Colon (tissue), 2 donors: ENCODE results near the gene ATG3.
"Not testable (repeated sequence)": the region's sequence is repeated elsewhere in the genome, so short reads cannot be mapped to it uniquely, and the experiment has no call there.

Source experiments
- FAIRE-seq: peaks from 2 replicates; lab custom pipeline; 2012; peaks lifted over from hg19 to GRCh38; lab: Jason Lieb, UNC
- donor health status: control.
- donor health status: control.

ATG3 gene

GRCh38 chr3:112498914-112499711, 62.6 kb downstream of the ATG3 start, which contains the start of gene BTLA:
Gene BTLA (minus strand): TSS chr3:112499472. CDS start chr3:112499358, 114 bp downstream.
- FAIRE-seq = no peak

GRCh38 chr3:112497897-112498548, 63.7 kb downstream of the ATG3 start:
- FAIRE-seq = no peak

- FAIRE-seq = no peak
Observed at GRCh38 chr3:112496366-112497067, 65.2 kb downstream of the ATG3 start.

- FAIRE-seq = not testable (repeated sequence)
Observed at GRCh38 chr3:112494448-112494767, 67.4 kb downstream of the ATG3 start.

- no peak for FAIRE-seq
Observed at GRCh38 chr3:112492124-112492523, 69.6 kb downstream of the ATG3 start.

GRCh38 chr3:112491373-112491772, 70.4 kb downstream of the ATG3 start:
- no peak for FAIRE-seq

GRCh38 chr3:112489674-112490479, 71.9 kb downstream of the ATG3 start:
- no peak for FAIRE-seq

GRCh38 chr3:112486811-112487505, 74.8 kb downstream of the ATG3 start:
- no peak for FAIRE-seq

GRCh38 chr3:112484352-112484751, 77.4 kb downstream of the ATG3 start:
- no peak for FAIRE-seq

- no peak for FAIRE-seq
Observed at GRCh38 chr3:112482675-112483074, 79.1 kb downstream of the ATG3 start.
